ENCODE measurements around the gene ASAP2. TPM values are rescaled to one million over a fixed set of nuclear protein-coding genes. Genes with fewer than 3 reads are reported as not detected.

The ASAP2 gene
- total and polyA plus RNA-seq, 9 of the 15 experiments (the other 6 are each of a cell fraction or from before 2014, with no cell fraction given), result 0.06 to 4.3 (median 3.1) TPM

DNA sequence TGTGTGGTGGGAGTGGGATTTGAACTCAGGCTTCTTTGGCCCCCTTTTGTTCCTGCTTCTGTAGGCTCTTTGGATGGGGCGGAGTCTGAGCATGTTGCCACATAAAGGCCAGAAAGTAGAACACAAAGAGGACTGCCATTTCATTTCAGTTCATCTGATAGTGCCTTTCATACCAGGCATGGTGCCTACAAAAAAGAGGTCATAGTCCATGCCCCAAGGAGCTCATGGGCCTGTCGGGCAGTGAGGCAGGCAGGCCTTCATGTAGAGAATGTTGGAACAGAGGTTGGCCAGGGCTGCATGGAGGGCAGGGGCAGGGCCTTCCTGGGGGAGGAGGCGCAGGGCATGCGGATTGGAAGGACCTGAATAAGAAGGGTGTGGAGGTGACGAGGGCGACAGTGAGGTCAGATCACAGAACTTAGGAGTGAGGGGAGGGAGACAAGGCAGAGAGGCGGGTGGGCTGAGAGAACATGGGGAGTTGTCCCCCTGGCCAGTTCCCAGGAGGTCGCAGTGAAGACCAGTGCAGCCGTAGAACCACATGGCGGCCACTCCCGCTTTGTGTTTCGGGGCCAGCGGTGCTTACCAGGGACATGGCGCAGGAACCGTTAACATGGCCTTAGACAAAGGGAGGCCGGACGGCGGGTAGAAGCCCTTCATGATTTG is 167.6 kb downstream of the ASAP2 start:
- in situ Hi-C loops (cut with MboI), result loop anchor here (5.0 kb wide), 1 partner anchor 232 kb away; no protein-coding TSS in a partner anchor
- no peak for TF ChIP-seq FOXJ2 (tag; IDR thresholded peaks at IDR 0.05)
- no peak for TF ChIP-seq KLF6 (CRISPR knock-in tag; IDR thresholded peaks at IDR 0.05; ENCODE audit: borderline replicate concordance)
- TF ChIP-seq ZBTB33 (CRISPR knock-in tag; IDR thresholded peaks at IDR 0.05), result 0 out of 2 replicates have a peak, but pooled peaks have one; percentile 37
- TF ChIP-seq ARID2 (IDR thresholded peaks at IDR 0.05), result no peak
- no peak for TF ChIP-seq DPF2 (IDR thresholded peaks at IDR 0.05)
- POLR2A ChIA-PET, result no interaction called here

More for the DNA sequence above, 167.6 kb downstream of the ASAP2 start:
- no peaks in the 10 kb centered on the region for H3K36me3 ChIP-seq (ENCODE audit: control insufficient read depth, insufficient read depth, low read length)
- peaks cover 2 to 45% of the 10 kb centered on the region in 2 experiments; a peak in 4 of 5 replicates for H3K27me3 ChIP-seq (ENCODE audit: control insufficient read depth in 2 of 2, insufficient read depth in 2 of 2, low read length in 2 of 2)
- no peak overlapping the region for H3K4me3 ChIP-seq
- no peak for FAIRE-seq
- CTCF ChIA-PET (ENCODE audit: low intra/inter-chr PET ratio), result no interaction called here
- no peak overlapping the region for H2AFZ ChIP-seq (ENCODE audit: low read depth, low read length)
- no peak overlapping the region for H3K27ac ChIP-seq (ENCODE audit: extremely low read depth, low read depth, low read length)
- BruUV-seq (replicated peaks), result no TSS peak
- H3K9me3 ChIP-seq (replicated peaks; ENCODE audit: control insufficient read depth, insufficient read depth, low read depth, low read length), result no peaks in the 10 kb centered on the region
- no peaks in the 10 kb centered on the region for H3K9me1 ChIP-seq (ENCODE audit: control insufficient read depth, insufficient read depth, low read length)
- no peak overlapping the region for H3K4me2 ChIP-seq (ENCODE audit: insufficient read depth, low read length)
- no peak overlapping the region for H3K9ac ChIP-seq (ENCODE audit: insufficient read depth in 1 of 2, low read depth in 2 of 2, low read length in 2 of 2)
- no peaks in the 10 kb centered on the region for H3K79me2 ChIP-seq (ENCODE audit: control insufficient read depth, insufficient read depth, low read length)
- no peak for DNase-seq (ENCODE audit: extremely low read depth in 1 of 4, low spot score in 3 of 4)
- no peaks in the 10 kb centered on the region for H4K20me1 ChIP-seq (replicated peaks; ENCODE audit: control insufficient read depth, insufficient read depth, low read length)
- intact Hi-C loops (cut with micrococcal nuclease), result no loop called here
- no peaks in the 10 kb centered on the region for H3K4me1 ChIP-seq (replicated peaks in 1 of 2; ENCODE audit: control insufficient read depth in 2 of 2, insufficient read depth in 2 of 2, low read length in 2 of 2)
- no peak for ATAC-seq
- 58% methylated on average over 18 of the region's 18 CpGs for WGBS (ENCODE audit: insufficient coverage, low coverage, missing lambda C conversion rate)
